HCT116 (cell line): ENCODE results near the gene MRPL1. TPM values are rescaled to one million over a fixed set of nuclear protein-coding genes. Genes with fewer than 3 reads are reported as not detected.

Source experiments
- ATAC-seq: fragments of 200-7000 bp; cut with Tn5 transposase; 2 replicates; pipeline ENCODE4 v1.9.1; 2020; ENCODE audit warnings: mild to moderate bottlenecking, moderate library complexity
- BruUV-seq: library from RNA; stranded (reverse); fragments of 400-500 nt; replicated peaks from 2 replicates; lab custom pipeline; 2021; lab: Mats Ljungman, UMichigan
- CTCF ChIA-PET: fragments of 300-600 bp; sonication (Branson Sonifier 250); formaldehyde crosslinking; loops from one replicate; lab custom pipeline; 2021; ENCODE audit warnings: antibody characterized with exemption; lab: Charles Lee
- POLR2A ChIA-PET: fragments of 300-600, 350-600 bp; sonication (Branson Sonifier 250); formaldehyde crosslinking; loops from one replicate; lab custom pipeline; 2021; ENCODE audit warnings: antibody characterized with exemption; lab: Charles Lee
- RAD21 ChIA-PET, 2 experiments: fragments of 300-600 bp; sonication (Branson Sonifier 250); formaldehyde crosslinking; loops; one replicate each; lab custom pipeline; 2023; ENCODE audit warnings: low total read pairs in 2 of 2; ENCODE audit not compliant: uncharacterized antibody in 2 of 2, unreplicated experiment in 2 of 2, low non-redundant PET in 1 of 2; lab: Charles Lee
- DNase-seq: peaks from one replicate; pipeline ENCODE4 v3.0.0-alpha.2; 2010; ENCODE audit warnings: low read depth, low spot score
- H2AFZ ChIP-seq: fragments of 200-600 bp; shearing (Covaris generic), sonication (generic); 2 replicates; pipeline ENCODE4 v1.6.1; 2017; ENCODE audit warnings: low read depth, mixed run types, mixed read lengths, antibody characterized with exemption, low read length; ENCODE audit not compliant: poor library complexity, severe bottlenecking
- H3K27ac ChIP-seq: 2 replicates; pipeline ENCODE4 v1.5.1; 2012; ENCODE audit warnings: low read depth, low read length
- H3K27me3 ChIP-seq: fragments of 200-600 bp; sonication (generic); 2 replicates; pipeline ENCODE4 v1.6.1; 2016; ENCODE audit warnings: mixed run types, low read length, mixed read lengths; ENCODE audit not compliant: insufficient read depth
- H3K36me3 ChIP-seq, 2 experiments: fragments of 200-500 bp in 1 of 2; fragments of 200-600 bp in 1 of 2; sonication (Bioruptor generic) in 1 of 2; sonication (generic) in 1 of 2; 2 replicates each; pipeline versions ENCODE4 v1.5.1 to v1.6.1; 2014 to 2016; ENCODE audit warnings: low read length in 2 of 2, inconsistent platforms in 1 of 2, mixed read lengths in 1 of 2, mixed run types in 1 of 2; ENCODE audit not compliant: insufficient read depth in 2 of 2, control insufficient read depth in 1 of 2
- H3K4me1 ChIP-seq, 2 experiments: fragments of 200-600 bp in 1 of 2; sonication (generic) in 1 of 2; 2 replicates each; pipeline versions ENCODE4 v1.5.1 to v1.6.1; 2012 to 2017; ENCODE audit warnings: low read length in 2 of 2, inconsistent platforms in 1 of 2, mild to moderate bottlenecking in 1 of 2, mixed read lengths in 1 of 2, mixed run types in 1 of 2, moderate library complexity in 1 of 2; ENCODE audit not compliant: insufficient read depth in 2 of 2, control insufficient read depth in 1 of 2
- H3K4me2 ChIP-seq: fragments of 200-600 bp; sonication (generic); 2 replicates; pipeline ENCODE4 v1.6.1; 2017; ENCODE audit warnings: mixed run types, low read length, mixed read lengths
- H3K4me3 ChIP-seq, 2 experiments: fragments of 200-600 bp in 1 of 2; sonication (generic) in 1 of 2; replicated peaks in 1 of 2; 2 replicates each; pipeline ENCODE4 v1.5.1; 2011 to 2016; ENCODE audit warnings: low read length in 2 of 2, control low read depth in 1 of 2, low read depth in 1 of 2, mild to moderate bottlenecking in 1 of 2, mixed read lengths in 1 of 2, mixed run types in 1 of 2
- H3K79me2 ChIP-seq: fragments of 200-600 bp; sonication (generic); 2 replicates; pipeline ENCODE4 v1.6.1; 2017; ENCODE audit warnings: mild to moderate bottlenecking, mixed run types, low read length, moderate library complexity, mixed read lengths; ENCODE audit not compliant: insufficient read depth
- H3K9ac ChIP-seq: fragments of 200-600 bp; sonication (generic); 2 replicates; pipeline ENCODE4 v1.6.1; 2016; ENCODE audit warnings: low read length, mixed read lengths
- H3K9me2 ChIP-seq: fragments of 200-600 bp; sonication (generic), shearing (Covaris generic); 2 replicates; pipeline ENCODE4 v1.6.1; 2017; ENCODE audit warnings: mixed run types, mild to moderate bottlenecking, moderate library complexity; ENCODE audit not compliant: insufficient read depth
- H3K9me3 ChIP-seq, 2 experiments: fragments of 200-500 bp in 1 of 2; fragments of 200-600 bp in 1 of 2; sonication (Bioruptor generic) in 1 of 2; sonication (generic) in 1 of 2; 2 replicates each; pipeline ENCODE4 v1.6.1; 2014 to 2017; ENCODE audit warnings: low read length in 2 of 2, mixed read lengths in 2 of 2, inconsistent platforms in 1 of 2, low read depth in 1 of 2, mild to moderate bottlenecking in 1 of 2, mixed run types in 1 of 2, moderate library complexity in 1 of 2; ENCODE audit not compliant: control insufficient read depth in 1 of 2, insufficient read depth in 1 of 2
- H4K20me1 ChIP-seq: fragments of 200-600 bp; sonication (generic), shearing (Covaris generic); 2 replicates; pipeline ENCODE4 v1.6.1; 2017; ENCODE audit warnings: mixed run types, mild to moderate bottlenecking, moderate library complexity; ENCODE audit not compliant: insufficient read depth
- CEBPB ChIP-seq: IDR thresholded peaks from 2 replicates; pipeline ENCODE4 v1.6.1; 2012; ENCODE audit warnings: low read depth
- EGR1 ChIP-seq: IDR thresholded peaks from 2 replicates; pipeline ENCODE4 v1.6.1; 2012; ENCODE audit warnings: low read depth
- EZH2phosphoT487 ChIP-seq: fragments of 200-600 bp; IDR thresholded peaks from 2 replicates; pipeline ENCODE4 v1.6.1; 2018; ENCODE audit warnings: antibody characterized with exemption, borderline replicate concordance
- JUND ChIP-seq: IDR thresholded peaks from 2 replicates; pipeline ENCODE4 v1.6.1; 2012
- SP1 ChIP-seq: IDR thresholded peaks from 2 replicates; pipeline ENCODE4 v1.6.1; 2012; ENCODE audit warnings: low read depth
- SRF ChIP-seq: IDR thresholded peaks from 2 replicates; pipeline ENCODE4 v1.6.1; 2012; ENCODE audit warnings: low read depth
- ZNF274 ChIP-seq: fragments of 200-500 bp; sonication (Bioruptor generic); IDR thresholded peaks from 2 replicates; pipeline ENCODE4 v1.6.1; 2014; ENCODE audit warnings: mild to moderate bottlenecking, low read depth, low read length, inconsistent platforms
- intact Hi-C: fragments of 100-400 bp; cut with micrococcal nuclease; formaldehyde crosslinking; loops from 2 replicates; pipeline ENCODE4 v1.10.0; 2022
- total RNA-seq: library from RNA; stranded (reverse); gene quantifications from one replicate; pipeline ENCODE4 v1.2.1, GENCODE V29; 2021; ENCODE audit not compliant: unreplicated experiment

Gene MRPL1
- total RNA-seq, 1 experiment from 2014 or later: 54.9 TPM

- ChIA-PET POLR2A (no interaction called here), CTCF (no interaction called here), RAD21 (no interaction called here)
- intact Hi-C loops: no loop called here
- Histone ChIP-seq H3K27me3 (no peaks in the 10 kb centered on the region), H4K20me1 (peaks cover 3% of the 10 kb centered on the region; the same call in 1 of the 2 replicates), H3K4me3 (no peak overlapping the region), H3K4me2 (no peak overlapping the region), H3K4me1 (peaks cover 0 to 4% of the 10 kb centered on the region in 2 experiments; a peak in 1 of 4 replicates), H3K9me3 (no peaks in the 10 kb centered on the region), H3K79me2 (peaks cover 70% of the 10 kb centered on the region), H2AFZ (no peak overlapping the region), H3K36me3 (peaks cover 9 to 14% of the 10 kb centered on the region in 2 experiments; a peak in 3 of 4 replicates), H3K9me2 (no peaks in the 10 kb centered on the region), H3K9ac (no peak overlapping the region), H3K27ac (no peak overlapping the region)
- no peak for ATAC-seq
- no peak for TF ChIP-seq ZNF274
- no peak for TF ChIP-seq SRF
- TF ChIP-seq JUND: no peak
- TF ChIP-seq EGR1: no peak
- BruUV-seq: no TSS peak
- no peak for DNase-seq
Measured at GRCh38 chr4:77877167-77877566, 14.5 kb downstream of the MRPL1 start.

DNA sequence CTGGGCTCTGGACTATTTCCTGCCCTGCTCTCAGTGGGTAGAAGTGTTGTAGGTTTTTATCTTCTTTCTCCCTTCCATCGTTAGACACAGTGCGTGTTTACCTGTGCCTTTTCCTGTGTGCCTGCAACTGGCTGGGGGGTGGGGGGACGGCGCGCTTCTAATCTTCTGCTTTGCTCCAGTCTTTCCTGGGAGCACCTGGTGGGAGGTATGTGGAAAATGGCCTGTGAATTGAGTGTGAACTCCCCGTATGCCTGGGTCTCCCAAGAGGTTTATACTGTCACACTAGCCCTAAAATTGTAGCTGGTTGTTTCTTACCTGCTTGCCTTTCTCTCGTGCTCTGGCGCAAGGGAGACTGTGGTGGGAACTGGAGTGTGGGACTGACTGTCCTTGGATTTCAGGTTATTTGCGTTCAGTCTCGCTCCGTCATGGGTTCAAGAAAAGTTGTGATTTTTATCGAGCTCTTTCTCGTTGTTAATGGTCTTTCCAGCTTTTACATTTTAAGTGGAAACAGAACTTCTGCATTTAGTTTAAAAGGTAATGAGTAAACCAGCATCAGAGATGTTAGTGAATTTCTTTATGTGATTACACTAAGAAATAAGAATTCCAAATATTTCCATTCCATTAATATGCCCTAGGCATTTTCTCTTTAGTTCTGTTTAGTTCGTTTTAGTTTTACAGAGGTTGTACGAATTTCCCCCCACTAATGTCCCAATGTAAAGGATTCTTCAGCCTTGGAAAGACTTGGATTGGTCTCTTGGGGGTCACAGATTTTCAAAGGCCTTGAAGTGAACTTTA is 15.3 kb downstream of the MRPL1 start:
- H3K27ac ChIP-seq: no peak overlapping the region
- BruUV-seq: no TSS peak
- no peaks in the 10 kb centered on the region for H3K9me3 ChIP-seq
- peaks cover 8 to 14% of the 10 kb centered on the region in 2 experiments; a peak in 3 of 4 replicates for H3K36me3 ChIP-seq
- ChIA-PET RAD21 (no interaction called here), CTCF (no interaction called here), POLR2A (interaction anchor here (1.5 kb wide), 1 partner anchor 16 kb away, joined by 3 read pairs; the partner anchor contains the start of gene MRPL1)
- TF ChIP-seq CEBPB: no peak
- no peak for TF ChIP-seq EZH2phosphoT487
- TF ChIP-seq SP1: no peak
- H3K9me2 ChIP-seq: no peaks in the 10 kb centered on the region
- H3K79me2 ChIP-seq: peaks cover 78% of the 10 kb centered on the region
- no peak overlapping the region for H3K4me2 ChIP-seq
- peaks cover 0 to 4% of the 10 kb centered on the region in 2 experiments; a peak in 1 of 4 replicates for H3K4me1 ChIP-seq
- H4K20me1 ChIP-seq: peaks cover 3% of the 10 kb centered on the region; the same call in 1 of the 2 replicates
- no peak for DNase-seq
- ATAC-seq: no peak
- H3K4me3 ChIP-seq: no peak overlapping the region
- H3K9ac ChIP-seq: no peak overlapping the region
- H3K27me3 ChIP-seq: no peaks in the 10 kb centered on the region
- no peak overlapping the region for H2AFZ ChIP-seq
- intact Hi-C loops: no loop called here
